Stomach smooth muscle (tissue), 2 donors: ENCODE results near the gene PID1.
"Not testable (repeated sequence)": the region's sequence is repeated elsewhere in the genome, so short reads cannot be mapped to it uniquely, and the experiment has no call there.

Experiments used
- H3K27ac ChIP-seq: one replicate; pipeline ENCODE4 v1.7.0; 2013; ENCODE audit warnings: mild to moderate bottlenecking, low read length, inconsistent platforms
- H3K27me3 ChIP-seq, 2 donors: one replicate each; pipeline ENCODE4 v1.7.0; 2013; ENCODE audit warnings: low read length in 2 of 2; ENCODE audit not compliant: insufficient read depth in 2 of 2, control insufficient read depth in 1 of 2
- H3K36me3 ChIP-seq, 2 donors: one replicate each; pipeline ENCODE4 v1.7.0; 2013; ENCODE audit warnings: low read length in 2 of 2; ENCODE audit not compliant: control insufficient read depth in 2 of 2, insufficient read depth in 2 of 2
- H3K4me1 ChIP-seq: one replicate; pipeline ENCODE4 v1.7.0; 2013; ENCODE audit warnings: low read length; ENCODE audit not compliant: control insufficient read depth, insufficient read depth
- H3K4me3 ChIP-seq, 2 donors: one replicate each; pipeline ENCODE4 v1.7.0; 2013; ENCODE audit warnings: low read length in 2 of 2
- H3K9ac ChIP-seq, 2 donors: one replicate each; pipeline ENCODE4 v1.7.0; 2013; ENCODE audit warnings: low read length in 2 of 2, mild to moderate bottlenecking in 1 of 2
- H3K9me3 ChIP-seq, 2 donors: one replicate each; pipeline ENCODE4 v1.7.0; 2013; ENCODE audit warnings: low read length in 2 of 2; ENCODE audit not compliant: control insufficient read depth in 2 of 2
- donor health status: healthy.
- donor health status: Pancreatic carcinoma.

The PID1 gene

GRCh38 chr2:229193281-229193680, 77.8 kb downstream of the PID1 start:
- Histone ChIP-seq H3K9ac (no peak overlapping the region), H3K4me3 (no peak overlapping the region), H3K36me3 (no peaks in the 10 kb centered on the region), H3K27me3 (no peaks in the 10 kb centered on the region), H3K9me3 (no peaks in the 10 kb centered on the region), H3K4me1 (no peaks in the 10 kb centered on the region), H3K27ac (no peak overlapping the region)

GRCh38 chr2:229191413-229191812, 79.7 kb downstream of the PID1 start:
- no peak overlapping the region for H3K4me3 ChIP-seq
- no peaks in the 10 kb centered on the region for H3K4me1 ChIP-seq
- no peaks in the 10 kb centered on the region for H3K27me3 ChIP-seq
- H3K9me3 ChIP-seq: no peaks in the 10 kb centered on the region
- no peak overlapping the region for H3K27ac ChIP-seq
- no peak overlapping the region for H3K9ac ChIP-seq
- no peaks in the 10 kb centered on the region for H3K36me3 ChIP-seq

GRCh38 chr2:229187123-229187522, 84.0 kb downstream of the PID1 start:
- H3K27me3 ChIP-seq, H3K36me3 ChIP-seq, H3K9me3 ChIP-seq, H3K4me3 ChIP-seq, H3K4me1 ChIP-seq, H3K27ac ChIP-seq, H3K9ac ChIP-seq: not testable (repeated sequence)

DNA sequence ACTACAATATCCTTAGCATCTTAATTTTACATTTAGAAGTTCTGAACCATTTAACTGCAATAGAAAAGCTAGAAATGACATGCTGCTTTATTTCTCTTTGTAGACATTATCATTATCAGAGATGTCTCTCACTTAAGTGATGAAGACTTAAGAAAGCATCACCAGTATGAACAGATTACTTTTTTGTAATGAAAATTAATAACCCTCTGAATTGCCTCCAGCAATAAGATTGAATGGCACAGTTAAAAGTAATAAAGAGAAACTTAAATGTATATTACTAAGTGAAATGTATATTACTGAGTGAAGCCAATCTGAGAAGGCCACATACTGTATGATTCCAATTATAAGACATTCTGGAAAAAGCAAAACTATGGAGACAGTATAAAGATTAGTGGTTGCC, 89.4 kb downstream of the PID1 start:
- H3K27ac ChIP-seq: no peak overlapping the region
- no peaks in the 10 kb centered on the region for H3K36me3 ChIP-seq
- no peaks in the 10 kb centered on the region for H3K4me1 ChIP-seq
- H3K4me3 ChIP-seq: no peak overlapping the region
- H3K27me3 ChIP-seq: no peaks in the 10 kb centered on the region
- no peaks in the 10 kb centered on the region for H3K9me3 ChIP-seq
- no peak overlapping the region for H3K9ac ChIP-seq

DNA sequence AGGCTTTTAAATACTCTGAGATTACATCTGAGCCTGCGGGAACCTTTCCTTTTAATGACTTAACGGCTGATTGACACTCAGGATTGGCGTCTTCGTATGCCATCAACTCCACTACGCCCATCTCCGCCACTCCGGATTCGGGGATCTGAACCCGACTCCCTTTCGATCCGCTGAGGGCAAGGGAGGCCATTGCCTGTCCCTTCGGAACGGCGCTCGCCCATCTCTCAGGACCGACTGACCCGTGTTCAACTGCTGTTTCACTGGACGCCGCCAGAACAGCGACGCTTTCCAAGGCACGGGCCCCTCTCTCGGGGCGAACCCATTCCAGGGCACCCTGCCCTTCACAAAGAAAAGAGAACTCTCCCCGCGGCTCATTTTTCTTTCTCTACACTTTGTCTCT, 90.4 kb downstream of the PID1 start:
- Histone ChIP-seq H3K4me3 (no peak overlapping the region), H3K27me3 (no peaks in the 10 kb centered on the region), H3K9me3 (no peaks in the 10 kb centered on the region), H3K4me1 (no peaks in the 10 kb centered on the region), H3K9ac (no peak overlapping the region), H3K36me3 (no peaks in the 10 kb centered on the region), H3K27ac (no peak overlapping the region)

- Histone ChIP-seq H3K36me3 (no peaks in the 10 kb centered on the region), H3K27ac (no peak overlapping the region), H3K4me3 (no peak overlapping the region)
Observed at GRCh38 chr2:229179628-229180027, 91.5 kb downstream of the PID1 start.

DNA sequence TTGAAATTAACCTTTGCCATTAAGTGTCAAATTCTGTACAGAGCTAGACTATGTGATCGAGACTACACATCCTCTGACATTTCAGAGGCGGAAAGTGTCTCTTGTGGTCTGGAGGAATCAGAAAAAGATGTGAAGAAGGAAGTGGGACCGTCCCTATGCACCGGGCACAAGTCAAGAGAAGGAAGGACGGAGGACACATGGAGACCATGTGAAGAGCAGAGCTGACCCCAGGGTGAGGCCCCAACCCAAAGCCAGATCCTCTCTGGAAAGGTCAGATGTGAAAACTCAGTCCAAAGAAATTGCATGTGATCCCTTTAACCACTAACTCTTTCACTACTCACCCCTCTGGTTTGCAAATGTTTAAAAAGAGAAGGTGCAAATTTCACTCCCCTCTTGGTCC, 92.4 kb downstream of the PID1 start:
- H3K4me1 ChIP-seq: no peaks in the 10 kb centered on the region
- no peak overlapping the region for H3K27ac ChIP-seq
- H3K9ac ChIP-seq: no peak overlapping the region
- no peaks in the 10 kb centered on the region for H3K36me3 ChIP-seq
- no peaks in the 10 kb centered on the region for H3K27me3 ChIP-seq
- H3K4me3 ChIP-seq: no peak overlapping the region
- no peaks in the 10 kb centered on the region for H3K9me3 ChIP-seq

More at GRCh38 chr2:229179628-229180027, 91.5 kb downstream of the PID1 start:
- Histone ChIP-seq H3K27me3 (no peaks in the 10 kb centered on the region), H3K4me1 (no peaks in the 10 kb centered on the region), H3K9ac (no peak overlapping the region), H3K9me3 (no peaks in the 10 kb centered on the region)

DNA sequence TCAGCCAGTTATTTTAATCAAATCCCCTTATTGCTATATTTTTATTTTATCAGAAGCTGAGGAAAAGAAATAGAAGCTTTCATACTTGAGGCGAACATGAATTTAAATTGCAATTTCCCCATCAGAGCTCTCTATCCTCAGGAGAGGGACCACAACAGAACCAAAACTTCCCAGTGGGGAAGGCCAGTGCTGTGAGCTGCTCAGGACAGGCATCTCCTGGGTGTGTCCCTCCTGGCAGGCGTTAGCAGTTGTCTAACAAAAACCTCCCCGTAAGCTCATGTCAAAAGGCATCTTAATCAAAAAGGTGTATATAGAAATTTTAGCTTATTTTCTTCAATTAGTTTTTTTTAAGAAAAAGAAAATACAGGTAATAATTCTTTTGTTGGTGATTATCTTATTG, 93.0 kb downstream of the PID1 start:
- Histone ChIP-seq H3K27ac (no peak overlapping the region), H3K4me3 (no peak overlapping the region), H3K36me3 (no peaks in the 10 kb centered on the region), H3K4me1 (no peaks in the 10 kb centered on the region), H3K9me3 (peaks cover 0 to under 1% of the 10 kb centered on the region in 2 donors), H3K9ac (no peak overlapping the region), H3K27me3 (no peaks in the 10 kb centered on the region)

- Histone ChIP-seq H3K27me3 (no peaks in the 10 kb centered on the region), H3K9me3 (peaks cover 0 to 3% of the 10 kb centered on the region in 2 donors), H3K9ac (no peak overlapping the region), H3K27ac (no peak overlapping the region), H3K4me3 (no peak overlapping the region), H3K36me3 (no peaks in the 10 kb centered on the region), H3K4me1 (no peaks in the 10 kb centered on the region)
Observed at GRCh38 chr2:229176136-229176535, 95.0 kb downstream of the PID1 start.

DNA sequence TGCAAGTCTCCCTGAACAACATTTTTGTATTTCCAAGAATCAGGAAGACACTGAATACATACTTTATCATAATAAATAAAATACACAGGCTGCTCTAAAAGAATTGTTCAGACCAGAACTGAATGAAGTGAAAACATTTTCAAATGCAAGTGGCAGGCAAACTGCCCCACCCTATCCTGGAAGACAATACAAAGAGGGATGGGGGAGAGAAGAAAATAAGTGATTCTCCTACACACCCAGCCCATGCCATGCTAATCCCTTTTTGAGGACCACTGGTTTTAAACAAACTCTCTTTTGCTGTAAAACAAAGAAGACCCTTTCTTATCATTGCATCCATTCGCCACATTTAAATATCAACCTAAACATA, 95.6 kb downstream of the PID1 start:
- no peaks in the 10 kb centered on the region for H3K36me3 ChIP-seq

DNA sequence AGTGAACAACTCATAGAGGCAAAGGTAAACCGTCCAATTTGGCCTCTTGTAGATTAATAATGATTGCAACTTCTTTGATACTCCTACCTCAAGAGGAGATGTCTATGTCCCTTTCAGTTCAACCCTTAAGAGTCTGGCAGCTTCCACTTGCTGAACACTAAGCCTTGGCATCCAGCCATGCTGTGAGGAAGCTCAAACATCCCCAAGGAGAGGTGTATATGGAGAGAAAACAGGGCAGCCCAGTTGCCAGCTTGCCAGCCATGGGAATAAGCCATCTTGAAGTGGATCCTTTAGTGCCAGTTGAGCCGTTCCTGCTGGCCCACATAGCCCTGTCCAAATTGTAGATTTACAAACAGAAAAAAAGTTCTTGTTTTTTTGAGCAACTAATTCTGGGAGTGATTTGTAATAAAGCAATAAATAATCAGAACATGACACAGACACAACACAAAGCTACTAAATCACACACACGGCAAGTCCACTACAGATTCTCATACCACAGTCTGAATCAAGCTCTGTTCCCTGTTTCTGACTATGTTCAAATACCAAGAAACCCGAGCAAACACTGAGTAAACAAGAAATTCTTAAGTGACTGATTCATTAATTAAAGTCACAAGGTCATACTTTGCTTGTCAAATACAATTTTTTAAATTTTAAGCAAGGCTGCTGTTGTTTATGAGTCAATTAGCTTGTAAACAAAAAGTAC, 96.1 kb downstream of the PID1 start:
- Histone ChIP-seq H3K9ac (no peak overlapping the region), H3K4me3 (no peak overlapping the region), H3K27ac (no peak overlapping the region), H3K4me1 (no peaks in the 10 kb centered on the region), H3K9me3 (peaks cover 0 to 3% of the 10 kb centered on the region in 2 donors), H3K36me3 (no peaks in the 10 kb centered on the region), H3K27me3 (no peaks in the 10 kb centered on the region)

More for the DNA sequence above, 95.6 kb downstream of the PID1 start:
- H3K4me1 ChIP-seq: no peaks in the 10 kb centered on the region
- H3K27ac ChIP-seq: no peak overlapping the region
- H3K9me3 ChIP-seq: peaks cover 0 to 3% of the 10 kb centered on the region in 2 donors
- no peaks in the 10 kb centered on the region for H3K27me3 ChIP-seq
- H3K9ac ChIP-seq: no peak overlapping the region
- H3K4me3 ChIP-seq: no peak overlapping the region
